Upper lobe of left lung (tissue), 6 donors: ENCODE results near the gene C4orf54. TPM values are rescaled to one million over a fixed set of nuclear protein-coding genes. Genes with fewer than 3 reads are reported as not detected.

Source experiments
- ATAC-seq, 2 donors: fragments of 200-7000 bp; cut with Tn5 transposase; one replicate each; pipeline ENCODE4 v1.9.1; 2022; ENCODE audit warnings: mild to moderate bottlenecking in 2 of 2, moderate library complexity in 2 of 2; ENCODE audit not compliant: low FRiP score in 2 of 2
- DNase-seq, 2 donors: peaks; one replicate each; pipeline ENCODE4 v3.0.0-alpha.2; 2019 to 2020
- H3K27ac ChIP-seq, 4 donors: fragments of 200-600 bp; sonication (generic); one replicate each; pipeline ENCODE4 v1.5.1; 2016 to 2019
- H3K27me3 ChIP-seq, 4 donors: fragments of 200-600 bp; sonication (generic); one replicate each; pipeline ENCODE4 v1.5.1; 2017 to 2019
- H3K36me3 ChIP-seq, 4 donors: fragments of 200-600 bp; sonication (generic); one replicate each; pipeline ENCODE4 v1.5.1; 2016 to 2019
- H3K4me1 ChIP-seq, 4 donors: fragments of 200-600 bp; sonication (generic); one replicate each; pipeline ENCODE4 v1.5.1; 2018 to 2019
- H3K4me3 ChIP-seq, 4 donors: fragments of 200-600 bp; sonication (generic); one replicate each; pipeline ENCODE4 v1.5.1; 2017 to 2019; ENCODE audit warnings: mild to moderate bottlenecking in 2 of 4, moderate library complexity in 1 of 4
- H3K9me3 ChIP-seq, 4 donors: fragments of 200-600 bp; sonication (generic); one replicate each; pipeline ENCODE4 v1.5.1; 2018 to 2019
- CTCF ChIP-seq, 6 experiments: fragments of 450-650 bp in 4 of 6; fragments of 200-600 bp in 2 of 6; sonication (generic) in 2 of 6; IDR thresholded peaks; one replicate each; pipeline ENCODE4 v1.5.1; 2016 to 2019; ENCODE audit warnings: antibody characterized with exemption in 6 of 6
- EP300 ChIP-seq, 4 donors: sonication (generic); formaldehyde crosslinking; IDR thresholded peaks; one replicate each; pipeline ENCODE4 v1.5.1; 2017; ENCODE audit warnings: antibody characterized with exemption in 4 of 4, control low read depth in 2 of 4
- POLR2A ChIP-seq, 4 donors: fragments of 450-650 bp; IDR thresholded peaks; one replicate each; pipeline ENCODE4 v1.5.1; 2016 to 2017; ENCODE audit warnings: antibody characterized with exemption in 4 of 4, mild to moderate bottlenecking in 2 of 4
- POLR2AphosphoS5 ChIP-seq, 2 donors: sonication (generic); formaldehyde crosslinking; IDR thresholded peaks; one replicate each; pipeline ENCODE4 v1.5.1; 2017; ENCODE audit warnings: antibody characterized with exemption in 2 of 2
- WGBS, 2 donors: methylation state at CpG; one replicate each; pipeline ENCODE4 v1.1.5; 2017 to 2018; 5-methylcytosine and 5-hydroxymethylcytosine counted together
- total RNA-seq, 6 donors: library from RNA; depleted of rRNA in 4 of 6; stranded (reverse); fragments of >200 nt in 4 of 6; gene quantifications; one replicate each; pipeline versions ENCODE4 v1.1.0 to v1.2.1, GENCODE V29; 2016 to 2021
- donor health status: DM: no; HTN: no; CAD: no; lungs with moderate emphysema.
- donor health status: DM: no; HTN: yes; CAD: no; lungs with severe emphysema.

Gene C4orf54
- total RNA-seq, 6 donors from 2014 or later = 0.03 TPM; not detected in 4

GRCh38 chr4:99617374-99617773 lies 40.3 kb downstream of the C4orf54 start:
- H3K27me3 ChIP-seq = no peaks in the 10 kb centered on the region
- DNase-seq (no peak), ATAC-seq (no peak)
- TF ChIP-seq EP300 (IDR thresholded peaks at IDR 0.05) = no peak
- TF ChIP-seq CTCF (IDR thresholded peaks at IDR 0.05) = no peak
- no peak overlapping the region for H3K27ac ChIP-seq
- no peaks in the 10 kb centered on the region for H3K4me1 ChIP-seq
- H3K4me3 ChIP-seq = no peak overlapping the region
- H3K36me3 ChIP-seq = no peaks in the 10 kb centered on the region
- 92 to 96% methylated on average over 1 of the region's 1 CpG for WGBS, 2 donors
- H3K9me3 ChIP-seq = no peaks in the 10 kb centered on the region

- H3K36me3 ChIP-seq = no peaks in the 10 kb centered on the region
- no peak for TF ChIP-seq EP300 (IDR thresholded peaks at IDR 0.05)
- TF ChIP-seq CTCF (IDR thresholded peaks at IDR 0.05) = no peak
- TF ChIP-seq POLR2A (IDR thresholded peaks at IDR 0.05) = no peak
- no peak for TF ChIP-seq POLR2AphosphoS5 (IDR thresholded peaks at IDR 0.05)
- 38 to 84% methylated on average over 1 of the region's 1 CpG for WGBS, 2 donors
- no peaks in the 10 kb centered on the region for H3K4me1 ChIP-seq
- H3K27ac ChIP-seq = no peak overlapping the region
- no peaks in the 10 kb centered on the region for H3K9me3 ChIP-seq
- no peak for ATAC-seq
- no peak for DNase-seq
- H3K4me3 ChIP-seq = no peak overlapping the region
- no peaks in the 10 kb centered on the region for H3K27me3 ChIP-seq
Observed at GRCh38 chr4:99615170-99615820, 42.3 kb downstream of the C4orf54 start.

- ATAC-seq = no peak
- WGBS, 2 donors = 31 to 49% methylated on average over 1 of the region's 1 CpG
Observed at GRCh38 chr4:99614491-99614890, 43.1 kb downstream of the C4orf54 start.

GRCh38 chr4:99612704-99613103 lies 44.9 kb downstream of the C4orf54 start:
- no peaks in the 10 kb centered on the region for H3K4me1 ChIP-seq
- WGBS, 2 donors = 66 to 71% methylated on average over 5 of the region's 5 CpGs
- H3K27ac ChIP-seq = no peak overlapping the region
- H3K27me3 ChIP-seq = no peaks in the 10 kb centered on the region
- no peaks in the 10 kb centered on the region for H3K9me3 ChIP-seq
- H3K36me3 ChIP-seq = no peaks in the 10 kb centered on the region
- TF ChIP-seq EP300 (IDR thresholded peaks at IDR 0.05) (no peak), POLR2AphosphoS5 (IDR thresholded peaks at IDR 0.05) (no peak), CTCF (IDR thresholded peaks at IDR 0.05) (no peak), POLR2A (IDR thresholded peaks at IDR 0.05) (no peak)
- no peak for DNase-seq
- no peak overlapping the region for H3K4me3 ChIP-seq
- ATAC-seq = no peak

More at GRCh38 chr4:99614491-99614890, 43.1 kb downstream of the C4orf54 start:
- no peak for DNase-seq
- Histone ChIP-seq H3K4me3 (no peak overlapping the region), H3K36me3 (no peaks in the 10 kb centered on the region), H3K27me3 (no peaks in the 10 kb centered on the region), H3K27ac (no peak overlapping the region), H3K9me3 (no peaks in the 10 kb centered on the region), H3K4me1 (no peaks in the 10 kb centered on the region)
- TF ChIP-seq POLR2A (IDR thresholded peaks at IDR 0.05) = no peak
- no peak for TF ChIP-seq POLR2AphosphoS5 (IDR thresholded peaks at IDR 0.05)
- no peak for TF ChIP-seq CTCF (IDR thresholded peaks at IDR 0.05)
- no peak for TF ChIP-seq EP300 (IDR thresholded peaks at IDR 0.05)

GRCh38 chr4:99612281-99612680 lies 45.3 kb downstream of the C4orf54 start:
- ATAC-seq (no peak), DNase-seq (no peak)
- Histone ChIP-seq H3K9me3 (no peaks in the 10 kb centered on the region), H3K36me3 (no peaks in the 10 kb centered on the region), H3K27me3 (no peaks in the 10 kb centered on the region), H3K27ac (no peak overlapping the region), H3K4me3 (no peak overlapping the region), H3K4me1 (no peaks in the 10 kb centered on the region)
- TF ChIP-seq EP300 (IDR thresholded peaks at IDR 0.05) (no peak), POLR2A (IDR thresholded peaks at IDR 0.05) (no peak), CTCF (IDR thresholded peaks at IDR 0.05) (no peak), POLR2AphosphoS5 (IDR thresholded peaks at IDR 0.05) (no peak)
- WGBS, 2 donors = 83 to 86% methylated on average over 3 of the region's 3 CpGs
